Loucy (cell line): ENCODE data around the gene ZNF418.

Experiments
- CTCF ChIP-seq: fragments of 200-600 bp; sonication (generic); conservative IDR thresholded peaks from 2 replicates; pipeline ENCODE4 v1.5.1; 2014; ENCODE audit warnings: mild to moderate bottlenecking, antibody characterized with exemption, low read length
- EZH2phosphoT487 ChIP-seq: fragments of 200-600 bp; IDR thresholded peaks from 2 replicates; pipeline ENCODE4 v1.6.1; 2018; ENCODE audit warnings: antibody characterized with exemption, mild to moderate bottlenecking, moderate library complexity, borderline replicate concordance

GRCh38 chr19:57927587-57927986 lies 7.6 kb downstream of the ZNF418 start:
- TF ChIP-seq CTCF (no peak), EZH2phosphoT487 (no peak)
